ENCODE measurements around the gene SPATS2. TPM values are rescaled to one million over a fixed set of nuclear protein-coding genes. Genes with fewer than 3 reads are reported as not detected.

SPATS2 gene
- total RNA-seq, 3 donors from 2014 or later (not counting 1 experiment from before 2014, with no cell fraction given): 14.6 to 18.4 (median 15.4) TPM

DNA sequence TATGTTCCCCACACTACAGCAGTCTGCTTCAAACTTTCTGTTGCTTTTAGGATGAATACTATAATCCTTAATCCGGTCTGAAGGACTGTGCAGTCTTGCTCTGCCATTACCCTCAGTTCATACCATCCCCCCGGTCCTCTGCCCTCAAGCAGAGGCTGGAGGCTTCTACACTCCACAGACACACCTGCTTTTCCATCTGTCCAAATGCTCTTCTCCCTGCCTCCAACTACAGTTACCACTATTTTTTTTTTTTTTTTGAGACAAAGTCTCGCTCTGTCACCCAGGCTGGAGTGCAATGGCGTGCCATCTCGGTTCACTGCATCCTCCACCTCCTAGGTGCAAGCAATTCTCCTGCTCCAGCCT lies 152.3 kb downstream of the SPATS2 start:
- peaks cover 5% of the 10 kb centered on the region for H3K36me3 ChIP-seq (ENCODE audit: control insufficient read depth, insufficient read depth, low read length)
- H3K27ac ChIP-seq (ENCODE audit: low read length): no peak overlapping the region
- TF ChIP-seq, protein P1, sequence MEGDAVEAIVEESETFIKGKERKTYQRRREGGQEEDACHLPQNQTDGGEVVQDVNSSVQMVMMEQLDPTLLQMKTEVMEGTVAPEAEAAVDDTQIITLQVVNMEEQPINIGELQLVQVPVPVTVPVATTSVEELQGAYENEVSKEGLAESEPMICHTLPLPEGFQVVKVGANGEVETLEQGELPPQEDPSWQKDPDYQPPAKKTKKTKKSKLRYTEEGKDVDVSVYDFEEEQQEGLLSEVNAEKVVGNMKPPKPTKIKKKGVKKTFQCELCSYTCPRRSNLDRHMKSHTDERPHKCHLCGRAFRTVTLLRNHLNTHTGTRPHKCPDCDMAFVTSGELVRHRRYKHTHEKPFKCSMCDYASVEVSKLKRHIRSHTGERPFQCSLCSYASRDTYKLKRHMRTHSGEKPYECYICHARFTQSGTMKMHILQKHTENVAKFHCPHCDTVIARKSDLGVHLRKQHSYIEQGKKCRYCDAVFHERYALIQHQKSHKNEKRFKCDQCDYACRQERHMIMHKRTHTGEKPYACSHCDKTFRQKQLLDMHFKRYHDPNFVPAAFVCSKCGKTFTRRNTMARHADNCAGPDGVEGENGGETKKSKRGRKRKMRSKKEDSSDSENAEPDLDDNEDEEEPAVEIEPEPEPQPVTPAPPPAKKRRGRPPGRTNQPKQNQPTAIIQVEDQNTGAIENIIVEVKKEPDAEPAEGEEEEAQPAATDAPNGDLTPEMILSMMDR (IDR thresholded peaks at IDR 0.05): no peak
- intact Hi-C loops (cut with micrococcal nuclease): no loop called here
- Mint-ChIP-seq H3K27ac (no peak overlapping the region), H3K4me3 (no peak overlapping the region), H3K27me3 (ENCODE audit: low read depth in 2 of 2) (no peaks in the 10 kb centered on the region), H3K36me3 (peaks cover 7% of the 10 kb centered on the region), H3K9me3 (no peaks in the 10 kb centered on the region), H3K4me1 (no peaks in the 10 kb centered on the region)
- H3K9me3 ChIP-seq (ENCODE audit: control insufficient read depth, insufficient read depth, low read length): no peaks in the 10 kb centered on the region
- ATAC-seq (no peak), DNase-seq (no peak)
- H3K4me3 ChIP-seq (ENCODE audit: low read length): no peak overlapping the region
- H3K27me3 ChIP-seq (ENCODE audit: control insufficient read depth, insufficient read depth, low read length): no peaks in the 10 kb centered on the region
- H3K4me1 ChIP-seq (ENCODE audit: control insufficient read depth, insufficient read depth, low read length): no peaks in the 10 kb centered on the region
- WGBS (ENCODE audit: insufficient coverage): 96% methylated on average over 5 of the region's 5 CpGs

DNA sequence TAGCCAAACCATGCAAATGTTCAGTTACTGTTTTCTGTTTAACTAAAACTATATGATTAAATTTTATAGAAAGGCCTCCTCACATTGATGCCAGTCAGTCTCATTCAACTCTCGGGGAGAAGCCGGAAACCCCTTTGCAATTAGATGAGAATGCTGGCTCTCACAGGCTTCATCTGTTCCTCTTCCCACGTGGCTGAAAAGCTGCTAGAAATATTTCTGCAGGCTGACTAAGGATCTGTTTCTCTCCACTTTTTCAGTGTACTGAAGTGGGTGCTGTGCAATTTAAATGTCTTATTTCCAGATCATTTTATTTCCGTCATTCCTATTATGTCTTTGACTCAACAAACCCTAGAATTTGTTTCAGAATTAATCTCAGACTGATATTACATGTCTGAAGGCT lies 154.1 kb downstream of the SPATS2 start:
- H3K27ac ChIP-seq (ENCODE audit: low read length): no peak overlapping the region
- intact Hi-C loops (cut with micrococcal nuclease): no loop called here
- TF ChIP-seq, protein P1 (IDR thresholded peaks at IDR 0.05): no peak
- ATAC-seq (no peak), DNase-seq (no peak)
- Mint-ChIP-seq H3K9me3 (no peaks in the 10 kb centered on the region), H3K4me3 (no peak overlapping the region), H3K27ac (no peak overlapping the region), H3K4me1 (no peaks in the 10 kb centered on the region), H3K36me3 (peaks cover 15% of the 10 kb centered on the region), H3K27me3 (ENCODE audit: low read depth in 2 of 2) (no peaks in the 10 kb centered on the region)
- H3K4me1 ChIP-seq (ENCODE audit: control insufficient read depth, insufficient read depth, low read length): no peaks in the 10 kb centered on the region
- 84% methylated on average over 4 of the region's 4 CpGs for WGBS (ENCODE audit: insufficient coverage)
- H3K4me3 ChIP-seq (ENCODE audit: low read length): no peak overlapping the region
- no peaks in the 10 kb centered on the region for H3K27me3 ChIP-seq (ENCODE audit: control insufficient read depth, insufficient read depth, low read length)
- no peaks in the 10 kb centered on the region for H3K9me3 ChIP-seq (ENCODE audit: control insufficient read depth, insufficient read depth, low read length)
- H3K36me3 ChIP-seq (ENCODE audit: control insufficient read depth, insufficient read depth, low read length): peaks cover 19% of the 10 kb centered on the region

DNA sequence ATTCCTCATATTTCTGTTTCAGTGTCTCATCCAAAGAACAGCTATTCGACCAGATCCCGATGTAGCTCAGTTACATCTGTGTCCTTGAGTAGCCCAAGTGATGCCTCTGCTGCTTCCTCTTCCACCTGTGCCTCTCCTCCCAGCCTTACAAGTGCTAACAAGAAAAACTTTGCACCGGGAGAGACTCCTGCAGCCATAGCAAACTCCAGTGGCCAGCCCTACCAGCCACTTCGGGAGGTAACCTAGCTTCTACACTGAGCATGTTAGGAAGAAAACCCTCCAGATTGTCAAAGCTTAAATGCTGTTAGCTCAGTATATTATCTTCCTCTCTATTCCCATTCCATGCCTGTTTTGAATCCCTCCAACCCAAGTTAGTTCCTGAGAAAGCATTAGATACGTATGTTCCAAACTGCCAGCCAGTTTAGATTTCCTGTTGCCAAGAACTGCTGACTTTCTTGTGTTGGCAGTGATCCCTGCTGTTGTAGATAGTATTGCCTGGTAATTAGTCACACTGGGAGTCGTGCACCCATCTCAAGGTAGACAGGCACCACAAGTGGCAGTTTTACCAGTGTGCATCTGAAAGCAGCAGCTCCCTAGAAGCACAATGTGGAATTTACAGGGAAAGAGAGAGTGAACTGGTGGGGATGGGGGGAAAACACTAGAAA lies 157.5 kb downstream of the SPATS2 start:
- 97% methylated on average over 6 of the region's 6 CpGs for WGBS (ENCODE audit: insufficient coverage)
- H3K36me3 Mint-ChIP-seq: peaks cover 15% of the 10 kb centered on the region
- no peak overlapping the region for H3K4me3 Mint-ChIP-seq

More for the DNA sequence above, 157.5 kb downstream of the SPATS2 start:
- intact Hi-C loops (cut with micrococcal nuclease): no loop called here
- no peak overlapping the region for H3K27ac ChIP-seq (ENCODE audit: low read length)
- ATAC-seq (no peak), DNase-seq (no peak)
- Mint-ChIP-seq H3K27me3 (ENCODE audit: low read depth in 2 of 2) (no peaks in the 10 kb centered on the region), H3K27ac (no peak overlapping the region), H3K4me1 (no peaks in the 10 kb centered on the region), H3K9me3 (no peaks in the 10 kb centered on the region)
- TF ChIP-seq, protein P1 (IDR thresholded peaks at IDR 0.05): no peak
- peaks cover 19% of the 10 kb centered on the region for H3K36me3 ChIP-seq (ENCODE audit: control insufficient read depth, insufficient read depth, low read length)
- no peaks in the 10 kb centered on the region for H3K9me3 ChIP-seq (ENCODE audit: control insufficient read depth, insufficient read depth, low read length)
- no peak overlapping the region for H3K4me3 ChIP-seq (ENCODE audit: low read length)
- H3K27me3 ChIP-seq (ENCODE audit: control insufficient read depth, insufficient read depth, low read length): no peaks in the 10 kb centered on the region
- no peaks in the 10 kb centered on the region for H3K4me1 ChIP-seq (ENCODE audit: control insufficient read depth, insufficient read depth, low read length)

Data from natural killer cell (primary cell).